ENCODE results near the gene C1QL4.

The C1QL4 gene

DNA sequence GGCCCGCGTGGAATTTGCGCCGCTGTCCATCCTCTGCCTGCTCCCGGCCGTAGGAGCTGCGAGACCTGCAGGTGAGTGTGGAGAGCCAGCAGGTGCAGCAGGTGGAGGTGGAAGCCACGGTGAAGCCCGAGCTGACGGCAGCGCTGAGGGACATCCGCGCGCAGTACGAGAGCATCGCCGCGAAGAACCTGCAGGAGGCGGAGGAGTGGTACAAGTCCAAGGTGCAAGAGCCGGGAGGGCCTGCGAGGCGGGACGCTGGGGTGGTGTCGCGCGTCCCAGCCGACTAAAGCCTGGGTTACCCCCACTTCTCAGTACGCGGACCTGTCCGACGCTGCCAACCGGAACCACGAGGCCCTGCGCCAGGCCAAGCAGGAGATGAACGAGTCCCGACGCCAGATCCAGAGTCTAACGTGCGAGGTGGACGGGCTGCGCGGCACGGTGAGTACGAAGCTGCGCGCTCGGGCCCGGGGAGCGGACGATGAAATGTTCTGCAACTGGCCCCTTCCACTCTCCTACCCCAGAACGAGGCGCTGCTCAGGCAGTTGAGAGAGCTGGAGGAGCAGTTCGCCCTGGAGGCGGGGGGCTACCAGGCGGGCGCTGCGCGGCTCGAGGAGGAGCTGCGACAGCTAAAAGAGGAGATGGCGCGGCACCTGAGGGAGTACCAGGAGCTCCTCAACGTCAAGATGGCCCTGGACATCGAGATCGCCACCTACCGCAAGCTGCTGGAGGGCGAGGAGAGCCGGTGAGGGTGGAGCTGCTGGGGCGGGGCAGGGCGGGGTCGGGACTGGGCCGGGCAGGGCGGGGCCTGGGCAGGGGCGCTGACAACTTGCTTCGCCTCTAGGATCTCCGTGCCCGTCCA, 39.9 kb downstream of the C1QL4 start:
- ATAC-seq: no peak
- TF ChIP-seq ZFP30 (CRISPR knock-in tag; IDR thresholded peaks at IDR 0.05): no peak
- TF ChIP-seq SNAI2 (CRISPR knock-in tag; IDR thresholded peaks at IDR 0.05): no peak
- TF ChIP-seq ZFP3 (CRISPR knock-in tag; IDR thresholded peaks at IDR 0.05): no peak
- no peak for TF ChIP-seq ZNF8 (CRISPR knock-in tag; IDR thresholded peaks at IDR 0.05)
- no peak for TF ChIP-seq ZC3H10 (CRISPR knock-in tag; IDR thresholded peaks at IDR 0.05)
- TF ChIP-seq, protein P1, sequence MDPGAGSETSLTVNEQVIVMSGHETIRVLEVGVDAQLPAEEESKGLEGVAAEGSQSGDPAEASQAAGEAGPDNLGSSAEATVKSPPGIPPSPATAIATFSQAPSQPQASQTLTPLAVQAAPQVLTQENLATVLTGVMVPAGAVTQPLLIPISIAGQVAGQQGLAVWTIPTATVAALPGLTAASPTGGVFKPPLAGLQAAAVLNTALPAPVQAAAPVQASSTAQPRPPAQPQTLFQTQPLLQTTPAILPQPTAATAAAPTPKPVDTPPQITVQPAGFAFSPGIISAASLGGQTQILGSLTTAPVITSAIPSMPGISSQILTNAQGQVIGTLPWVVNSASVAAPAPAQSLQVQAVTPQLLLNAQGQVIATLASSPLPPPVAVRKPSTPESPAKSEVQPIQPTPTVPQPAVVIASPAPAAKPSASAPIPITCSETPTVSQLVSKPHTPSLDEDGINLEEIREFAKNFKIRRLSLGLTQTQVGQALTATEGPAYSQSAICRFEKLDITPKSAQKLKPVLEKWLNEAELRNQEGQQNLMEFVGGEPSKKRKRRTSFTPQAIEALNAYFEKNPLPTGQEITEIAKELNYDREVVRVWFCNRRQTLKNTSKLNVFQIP (CRISPR knock-in tag; IDR thresholded peaks at IDR 0.05; ENCODE audit: borderline replicate concordance, low read depth): no peak
- TF ChIP-seq ZNF565 (CRISPR knock-in tag; conservative IDR thresholded peaks at IDR 0.05; ENCODE audit: low read depth): no peak
- TF ChIP-seq BACH2 (CRISPR knock-in tag; IDR thresholded peaks at IDR 0.05; ENCODE audit: borderline replicate concordance): no peak
- TF ChIP-seq, protein P2, sequence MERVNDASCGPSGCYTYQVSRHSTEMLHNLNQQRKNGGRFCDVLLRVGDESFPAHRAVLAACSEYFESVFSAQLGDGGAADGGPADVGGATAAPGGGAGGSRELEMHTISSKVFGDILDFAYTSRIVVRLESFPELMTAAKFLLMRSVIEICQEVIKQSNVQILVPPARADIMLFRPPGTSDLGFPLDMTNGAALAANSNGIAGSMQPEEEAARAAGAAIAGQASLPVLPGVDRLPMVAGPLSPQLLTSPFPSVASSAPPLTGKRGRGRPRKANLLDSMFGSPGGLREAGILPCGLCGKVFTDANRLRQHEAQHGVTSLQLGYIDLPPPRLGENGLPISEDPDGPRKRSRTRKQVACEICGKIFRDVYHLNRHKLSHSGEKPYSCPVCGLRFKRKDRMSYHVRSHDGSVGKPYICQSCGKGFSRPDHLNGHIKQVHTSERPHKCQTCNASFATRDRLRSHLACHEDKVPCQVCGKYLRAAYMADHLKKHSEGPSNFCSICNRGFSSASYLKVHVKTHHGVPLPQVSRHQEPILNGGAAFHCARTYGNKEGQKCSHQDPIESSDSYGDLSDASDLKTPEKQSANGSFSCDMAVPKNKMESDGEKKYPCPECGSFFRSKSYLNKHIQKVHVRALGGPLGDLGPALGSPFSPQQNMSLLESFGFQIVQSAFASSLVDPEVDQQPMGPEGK (CRISPR knock-in tag; IDR thresholded peaks at IDR 0.05; ENCODE audit: borderline replicate concordance): no peak
- TF ChIP-seq ARNTL (CRISPR knock-in tag; IDR thresholded peaks at IDR 0.05; ENCODE audit: borderline replicate concordance, low read depth): no peak
- TF ChIP-seq, protein P3, sequence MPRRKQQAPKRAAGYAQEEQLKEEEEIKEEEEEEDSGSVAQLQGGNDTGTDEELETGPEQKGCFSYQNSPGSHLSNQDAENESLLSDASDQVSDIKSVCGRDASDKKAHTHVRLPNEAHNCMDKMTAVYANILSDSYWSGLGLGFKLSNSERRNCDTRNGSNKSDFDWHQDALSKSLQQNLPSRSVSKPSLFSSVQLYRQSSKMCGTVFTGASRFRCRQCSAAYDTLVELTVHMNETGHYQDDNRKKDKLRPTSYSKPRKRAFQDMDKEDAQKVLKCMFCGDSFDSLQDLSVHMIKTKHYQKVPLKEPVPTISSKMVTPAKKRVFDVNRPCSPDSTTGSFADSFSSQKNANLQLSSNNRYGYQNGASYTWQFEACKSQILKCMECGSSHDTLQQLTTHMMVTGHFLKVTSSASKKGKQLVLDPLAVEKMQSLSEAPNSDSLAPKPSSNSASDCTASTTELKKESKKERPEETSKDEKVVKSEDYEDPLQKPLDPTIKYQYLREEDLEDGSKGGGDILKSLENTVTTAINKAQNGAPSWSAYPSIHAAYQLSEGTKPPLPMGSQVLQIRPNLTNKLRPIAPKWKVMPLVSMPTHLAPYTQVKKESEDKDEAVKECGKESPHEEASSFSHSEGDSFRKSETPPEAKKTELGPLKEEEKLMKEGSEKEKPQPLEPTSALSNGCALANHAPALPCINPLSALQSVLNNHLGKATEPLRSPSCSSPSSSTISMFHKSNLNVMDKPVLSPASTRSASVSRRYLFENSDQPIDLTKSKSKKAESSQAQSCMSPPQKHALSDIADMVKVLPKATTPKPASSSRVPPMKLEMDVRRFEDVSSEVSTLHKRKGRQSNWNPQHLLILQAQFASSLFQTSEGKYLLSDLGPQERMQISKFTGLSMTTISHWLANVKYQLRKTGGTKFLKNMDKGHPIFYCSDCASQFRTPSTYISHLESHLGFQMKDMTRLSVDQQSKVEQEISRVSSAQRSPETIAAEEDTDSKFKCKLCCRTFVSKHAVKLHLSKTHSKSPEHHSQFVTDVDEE (CRISPR knock-in tag; IDR thresholded peaks at IDR 0.05): no peak

DNA sequence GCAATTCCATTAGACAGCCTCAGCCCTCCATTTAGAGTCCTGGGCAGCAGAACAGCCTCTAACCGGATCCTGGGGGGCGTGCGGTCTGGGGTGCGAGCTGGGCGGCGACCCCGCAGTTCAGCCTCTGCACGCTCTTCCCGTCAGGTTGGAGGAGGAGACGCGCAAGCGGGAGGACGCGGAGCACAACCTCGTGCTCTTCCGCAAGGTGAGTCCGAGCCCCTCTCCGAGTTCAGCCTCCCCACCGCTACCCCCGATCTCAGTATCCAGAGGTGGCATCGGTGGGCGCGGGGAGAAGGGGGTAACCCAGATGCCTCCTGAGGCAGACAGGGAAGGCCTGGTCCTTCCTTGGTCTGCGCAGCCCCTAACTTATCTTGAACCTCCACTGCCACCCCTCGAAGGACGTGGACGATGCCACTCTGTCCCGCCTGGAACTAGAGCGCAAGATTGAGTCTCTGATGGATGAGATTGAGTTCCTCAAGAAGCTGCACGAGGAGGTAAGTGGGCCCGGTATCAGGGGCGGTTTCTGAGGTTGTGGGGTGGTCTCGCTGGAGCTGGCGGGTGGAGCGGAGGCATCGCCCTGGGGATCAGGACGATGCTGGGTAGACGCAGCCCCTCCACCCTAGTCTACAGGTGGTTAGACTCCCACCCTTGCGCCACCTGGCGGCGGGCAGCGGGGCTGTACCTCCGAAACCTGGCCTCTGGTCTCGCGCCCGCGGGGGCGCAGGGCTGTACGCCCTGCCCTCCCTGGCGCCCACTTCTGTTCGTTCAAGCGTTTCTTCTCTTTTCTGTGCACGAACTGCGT, 40.8 kb downstream of the C1QL4 start:
- ATAC-seq: no peak
- TF ChIP-seq TOX (CRISPR knock-in tag; IDR thresholded peaks at IDR 0.05; ENCODE audit: borderline replicate concordance) (no peak), ZNF8 (CRISPR knock-in tag; IDR thresholded peaks at IDR 0.05) (no peak), TCF4 (CRISPR knock-in tag; IDR thresholded peaks at IDR 0.05; ENCODE audit: borderline replicate concordance) (no peak), SNAI2 (CRISPR knock-in tag; IDR thresholded peaks at IDR 0.05) (no peak), ARNTL (CRISPR knock-in tag; IDR thresholded peaks at IDR 0.05; ENCODE audit: borderline replicate concordance, low read depth) (no peak), ZNF565 (CRISPR knock-in tag; conservative IDR thresholded peaks at IDR 0.05; ENCODE audit: low read depth) (no peak), CSDC2 (CRISPR knock-in tag; IDR thresholded peaks at IDR 0.05) (no peak), OSR1 (CRISPR knock-in tag; IDR thresholded peaks at IDR 0.05) (no peak), ZNF70 (CRISPR knock-in tag; IDR thresholded peaks at IDR 0.05) (no peak), ISL1 (CRISPR knock-in tag; IDR thresholded peaks at IDR 0.05) (no peak), ZFP3 (CRISPR knock-in tag; IDR thresholded peaks at IDR 0.05) (no peak), ESRRG (CRISPR knock-in tag; IDR thresholded peaks at IDR 0.05) (no peak)
- TF ChIP-seq, protein P2 (CRISPR knock-in tag; IDR thresholded peaks at IDR 0.05; ENCODE audit: borderline replicate concordance): no peak
- TF ChIP-seq, protein P4, sequence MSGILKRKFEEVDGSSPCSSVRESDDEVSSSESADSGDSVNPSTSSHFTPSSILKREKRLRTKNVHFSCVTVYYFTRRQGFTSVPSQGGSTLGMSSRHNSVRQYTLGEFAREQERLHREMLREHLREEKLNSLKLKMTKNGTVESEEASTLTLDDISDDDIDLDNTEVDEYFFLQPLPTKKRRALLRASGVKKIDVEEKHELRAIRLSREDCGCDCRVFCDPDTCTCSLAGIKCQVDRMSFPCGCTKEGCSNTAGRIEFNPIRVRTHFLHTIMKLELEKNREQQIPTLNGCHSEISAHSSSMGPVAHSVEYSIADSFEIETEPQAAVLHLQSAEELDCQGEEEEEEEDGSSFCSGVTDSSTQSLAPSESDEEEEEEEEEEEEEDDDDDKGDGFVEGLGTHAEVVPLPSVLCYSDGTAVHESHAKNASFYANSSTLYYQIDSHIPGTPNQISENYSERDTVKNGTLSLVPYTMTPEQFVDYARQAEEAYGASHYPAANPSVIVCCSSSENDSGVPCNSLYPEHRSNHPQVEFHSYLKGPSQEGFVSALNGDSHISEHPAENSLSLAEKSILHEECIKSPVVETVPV (CRISPR knock-in tag; IDR thresholded peaks at IDR 0.05): no peak
- TF ChIP-seq, protein P5, sequence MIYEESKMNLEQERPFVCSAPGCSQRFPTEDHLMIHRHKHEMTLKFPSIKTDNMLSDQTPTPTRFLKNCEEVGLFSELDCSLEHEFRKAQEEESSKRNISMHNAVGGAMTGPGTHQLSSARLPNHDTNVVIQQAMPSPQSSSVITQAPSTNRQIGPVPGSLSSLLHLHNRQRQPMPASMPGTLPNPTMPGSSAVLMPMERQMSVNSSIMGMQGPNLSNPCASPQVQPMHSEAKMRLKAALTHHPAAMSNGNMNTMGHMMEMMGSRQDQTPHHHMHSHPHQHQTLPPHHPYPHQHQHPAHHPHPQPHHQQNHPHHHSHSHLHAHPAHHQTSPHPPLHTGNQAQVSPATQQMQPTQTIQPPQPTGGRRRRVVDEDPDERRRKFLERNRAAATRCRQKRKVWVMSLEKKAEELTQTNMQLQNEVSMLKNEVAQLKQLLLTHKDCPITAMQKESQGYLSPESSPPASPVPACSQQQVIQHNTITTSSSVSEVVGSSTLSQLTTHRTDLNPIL (CRISPR knock-in tag; IDR thresholded peaks at IDR 0.05; ENCODE audit: low read depth): no peak

All from SK-N-SH treated with all-trans-retinoic acid at 6 μM for 48 hours (cell line).